ENCODE data around the gene UCN3.

The UCN3 gene

GRCh38 chr10:5325076-5325475 is 39.7 kb upstream of the UCN3 start:
- no peak for DNase-seq (ENCODE audit: low read depth)
- no peak overlapping the region for H3K4me3 ChIP-seq (ENCODE audit: control insufficient read depth, low read depth, low read length)
- TF ChIP-seq CTCF (IDR thresholded peaks at IDR 0.05; ENCODE audit: control insufficient read depth, insufficient read depth, low read depth, low read length, missing control alignments), result no peak

DNA sequence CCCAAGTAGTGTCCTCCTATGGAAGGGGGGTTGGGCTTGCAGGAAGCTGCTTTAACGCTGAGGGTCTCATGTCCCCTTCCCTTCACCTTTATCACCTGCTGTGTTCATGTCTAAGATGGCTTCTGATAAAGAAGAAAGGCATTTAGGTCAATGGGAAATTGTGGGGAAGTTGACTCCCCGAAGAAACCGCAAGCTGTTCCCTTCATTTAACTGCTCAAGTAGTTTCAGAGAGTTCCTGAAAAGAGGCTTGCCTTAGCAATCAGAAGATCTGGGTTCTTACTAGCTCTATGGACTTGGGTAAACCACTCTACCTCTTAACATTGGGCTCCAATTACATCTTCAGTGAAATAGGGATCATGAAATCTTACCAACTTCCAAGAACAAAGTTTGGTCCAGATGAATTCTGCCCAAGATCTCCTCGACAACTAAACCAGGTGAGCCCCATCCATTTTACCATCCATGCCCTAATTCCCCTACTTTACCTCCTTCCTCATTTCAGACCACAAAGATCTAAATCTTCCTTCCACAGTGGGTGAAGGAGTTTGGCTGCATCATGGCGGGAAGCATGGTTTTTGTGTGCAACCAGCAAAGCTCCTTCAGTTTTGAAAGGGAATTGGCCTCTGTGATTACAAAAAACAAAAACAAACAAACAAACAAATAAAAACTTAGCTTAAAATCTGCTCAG is 30.4 kb upstream of the UCN3 start:
- DNase-seq (ENCODE audit: low read depth), result no peak
- no peak overlapping the region for H3K4me3 ChIP-seq (ENCODE audit: control insufficient read depth, low read depth, low read length)
- TF ChIP-seq CTCF (IDR thresholded peaks at IDR 0.05; ENCODE audit: control insufficient read depth, insufficient read depth, low read depth, low read length, missing control alignments), result no peak

DNA sequence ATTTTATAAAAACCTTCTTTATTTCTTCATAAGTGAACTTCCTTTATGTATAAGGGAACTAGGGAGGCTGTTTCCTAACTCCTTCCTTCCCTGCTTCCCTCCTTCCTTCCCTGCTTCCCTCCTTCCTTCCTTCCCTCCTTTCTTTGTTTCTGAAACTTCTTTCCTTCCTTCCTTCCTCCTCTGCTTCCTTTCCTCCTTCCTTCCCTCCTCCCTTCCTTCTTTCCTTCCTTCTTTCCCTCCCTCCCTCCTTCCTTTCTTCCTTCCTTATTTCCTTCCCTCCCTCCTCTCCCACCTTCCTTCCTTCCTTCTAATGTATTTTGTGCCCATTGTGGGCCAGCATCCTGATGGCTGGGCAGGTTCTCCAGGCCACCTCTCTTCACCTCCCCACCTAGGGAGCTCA is 26.8 kb upstream of the UCN3 start:
- no peak overlapping the region for H3K4me3 ChIP-seq (ENCODE audit: control insufficient read depth, low read depth, low read length)
- TF ChIP-seq CTCF (IDR thresholded peaks at IDR 0.05; ENCODE audit: control insufficient read depth, insufficient read depth, low read depth, low read length, missing control alignments), result no peak
- DNase-seq (ENCODE audit: low read depth), result no peak

GRCh38 chr10:5343092-5343491 is 21.7 kb upstream of the UCN3 start:
- DNase-seq (ENCODE audit: low read depth), result no peak
- TF ChIP-seq CTCF (IDR thresholded peaks at IDR 0.05; ENCODE audit: control insufficient read depth, insufficient read depth, low read depth, low read length, missing control alignments), result no peak

DNA sequence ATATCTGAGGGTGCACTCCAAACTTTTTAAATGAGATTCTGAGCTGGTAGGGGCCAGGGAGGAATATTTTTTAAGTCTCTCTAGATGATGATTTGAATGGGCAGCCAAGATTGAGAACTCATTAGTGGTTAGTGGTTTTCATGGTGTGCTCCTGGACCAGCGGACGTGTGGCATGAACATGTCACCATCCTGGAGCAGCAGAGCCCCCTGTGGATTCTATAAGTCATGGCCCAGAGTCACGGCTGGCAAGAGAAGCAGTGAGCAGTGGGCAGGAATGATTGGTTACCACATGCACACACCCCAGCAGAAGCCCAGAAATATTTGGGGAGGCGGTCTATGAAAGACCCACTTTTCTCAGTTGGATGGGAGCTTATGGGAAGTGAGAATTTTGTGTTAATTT is 21.2 kb upstream of the UCN3 start:
- H3K4me3 ChIP-seq (ENCODE audit: control insufficient read depth, low read depth, low read length), result no peak overlapping the region
- DNase-seq (ENCODE audit: low read depth), result no peak
- no peak for TF ChIP-seq CTCF (IDR thresholded peaks at IDR 0.05; ENCODE audit: control insufficient read depth, insufficient read depth, low read depth, low read length, missing control alignments)

More at GRCh38 chr10:5343092-5343491, 21.7 kb upstream of the UCN3 start:
- no peak overlapping the region for H3K4me3 ChIP-seq (ENCODE audit: control insufficient read depth, low read depth, low read length)

DNA sequence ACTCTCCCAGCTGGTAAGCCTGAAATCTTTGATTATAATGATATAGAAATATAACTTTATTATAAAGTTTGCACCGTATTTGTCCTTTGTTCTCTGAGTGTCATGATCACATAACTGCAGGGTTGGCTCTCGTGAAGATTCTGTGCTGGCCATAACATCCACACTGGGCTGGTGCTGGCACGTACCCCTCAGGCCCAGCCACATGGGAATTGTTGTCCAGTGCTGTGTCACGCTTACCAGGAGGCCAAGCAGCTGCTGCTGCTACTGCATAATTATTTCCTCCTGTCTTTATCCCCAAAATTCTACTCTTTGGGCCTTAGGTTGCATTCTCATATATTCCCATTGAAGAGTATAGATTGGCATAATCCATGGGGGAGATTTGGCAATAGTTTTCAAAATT is 20.8 kb upstream of the UCN3 start:
- TF ChIP-seq CTCF (IDR thresholded peaks at IDR 0.05; ENCODE audit: control insufficient read depth, insufficient read depth, low read depth, low read length, missing control alignments), result no peak
- no peak overlapping the region for H3K4me3 ChIP-seq (ENCODE audit: control insufficient read depth, low read depth, low read length)
- no peak for DNase-seq (ENCODE audit: low read depth)
